WERI-Rb-1 (cell line): Measurements from ENCODE around the gene CLDN18.

Experiments used
- DNase-seq: peaks from one replicate; pipeline ENCODE4 v3.0.0-alpha.2; 2020
- H3K27ac ChIP-seq: fragments of 250-450 bp; sonication (Bioruptor Pico); 2 replicates; pipeline ENCODE4 v1.5.1; 2020; ENCODE audit warnings: mild to moderate bottlenecking, moderate library complexity
- H3K27me3 ChIP-seq: fragments of 250-450 bp; sonication (Bioruptor Pico); 2 replicates; pipeline ENCODE4 v1.5.1; 2021; ENCODE audit warnings: mild to moderate bottlenecking, low read depth, moderate library complexity; ENCODE audit not compliant: insufficient read depth, severe bottlenecking
- H3K36me3 ChIP-seq: fragments of 250-450 bp; sonication (Bioruptor Pico); 2 replicates; pipeline ENCODE4 v1.5.1; 2020; ENCODE audit warnings: mild to moderate bottlenecking, moderate library complexity
- H3K4me3 ChIP-seq: 2 replicates; pipeline ENCODE4 v1.5.1; 2011; ENCODE audit warnings: low read depth, mild to moderate bottlenecking, control low read depth, low read length
- H3K9me3 ChIP-seq: fragments of 250-450 bp; sonication (Bioruptor Pico); 2 replicates; pipeline ENCODE4 v1.5.1; 2021; ENCODE audit warnings: mild to moderate bottlenecking, moderate library complexity; ENCODE audit not compliant: severe bottlenecking
- CTCF ChIP-seq: IDR thresholded peaks from 2 replicates; pipeline ENCODE4 v1.5.1; 2011; ENCODE audit warnings: low read depth, mild to moderate bottlenecking, control low read depth, inconsistent platforms, low read length

The CLDN18 gene

GRCh38 chr3:138072796-138073195 is 62.8 kb downstream of the CLDN18 start:
- TF ChIP-seq CTCF = no peak
- H3K4me3 ChIP-seq = no peak overlapping the region
- no peaks in the 10 kb centered on the region for H3K27me3 ChIP-seq
- DNase-seq = peak; percentile 30
- no peaks in the 10 kb centered on the region for H3K9me3 ChIP-seq
- H3K36me3 ChIP-seq = peaks cover 80% of the 10 kb centered on the region
- peak overlapping the region; percentile 34 for H3K27ac ChIP-seq

- Histone ChIP-seq H3K36me3 (peaks cover 76% of the 10 kb centered on the region), H3K27ac (no peak overlapping the region), H3K9me3 (no peaks in the 10 kb centered on the region), H3K27me3 (no peaks in the 10 kb centered on the region), H3K4me3 (no peak overlapping the region)
- TF ChIP-seq CTCF = no peak
- DNase-seq = no peak
Measured at GRCh38 chr3:138078096-138078495, 68.1 kb downstream of the CLDN18 start.

GRCh38 chr3:138078901-138079344 is 69.0 kb downstream of the CLDN18 start:
- TF ChIP-seq CTCF = no peak
- H3K4me3 ChIP-seq = no peak overlapping the region
- H3K36me3 ChIP-seq = peaks cover 81% of the 10 kb centered on the region
- no peak overlapping the region for H3K27ac ChIP-seq
- DNase-seq = no peak
- H3K27me3 ChIP-seq = no peaks in the 10 kb centered on the region
- no peaks in the 10 kb centered on the region for H3K9me3 ChIP-seq

GRCh38 chr3:138079901-138080300 is 69.9 kb downstream of the CLDN18 start:
- TF ChIP-seq CTCF = no peak
- Histone ChIP-seq H3K4me3 (no peak overlapping the region), H3K36me3 (peaks cover 85% of the 10 kb centered on the region), H3K9me3 (no peaks in the 10 kb centered on the region), H3K27me3 (no peaks in the 10 kb centered on the region), H3K27ac (no peak overlapping the region)
- no peak for DNase-seq

- TF ChIP-seq CTCF = no peak
- Histone ChIP-seq H3K4me3 (no peak overlapping the region), H3K27ac (no peak overlapping the region), H3K9me3 (no peaks in the 10 kb centered on the region), H3K36me3 (peaks cover 85% of the 10 kb centered on the region), H3K27me3 (no peaks in the 10 kb centered on the region)
- no peak for DNase-seq
Measured at GRCh38 chr3:138081371-138082084, 71.6 kb downstream of the CLDN18 start.
